Measurements from ENCODE around the gene PBX2. TPM values are rescaled to one million over a fixed set of nuclear protein-coding genes. Genes with fewer than 3 reads are reported as not detected.

Gene PBX2
- polyA plus RNA-seq, 4 donors, result 135 to 202 (median 172) TPM

DNA sequence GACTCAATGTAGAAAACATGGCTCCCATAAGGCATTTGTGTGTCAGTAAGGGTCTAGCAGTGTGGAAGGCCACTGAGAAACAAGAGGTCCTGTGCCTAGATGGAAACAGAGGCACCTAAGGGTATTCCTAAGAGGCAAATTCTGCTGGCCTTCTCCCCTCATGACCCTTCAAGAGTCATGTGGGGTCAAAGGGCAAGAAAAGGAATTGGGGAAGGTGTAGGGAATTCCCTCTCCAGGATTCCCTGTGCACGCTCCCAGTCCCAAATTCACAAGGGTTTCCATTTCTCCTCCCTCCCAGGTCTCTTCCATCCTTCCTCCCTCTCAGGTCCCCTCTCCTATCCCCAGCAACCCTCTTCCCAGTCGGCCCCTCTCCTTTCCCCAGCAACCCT lies 14.7 kb downstream of the PBX2 start:
- no peak for DNase-seq (ENCODE audit: low read depth in 4 of 4, low spot score in 3 of 4)

- DNase-seq (ENCODE audit: low read depth in 4 of 4, low spot score in 3 of 4), result no peak
Measured at GRCh38 chr6:32174416-32174815, 15.6 kb downstream of the PBX2 start.

DNA sequence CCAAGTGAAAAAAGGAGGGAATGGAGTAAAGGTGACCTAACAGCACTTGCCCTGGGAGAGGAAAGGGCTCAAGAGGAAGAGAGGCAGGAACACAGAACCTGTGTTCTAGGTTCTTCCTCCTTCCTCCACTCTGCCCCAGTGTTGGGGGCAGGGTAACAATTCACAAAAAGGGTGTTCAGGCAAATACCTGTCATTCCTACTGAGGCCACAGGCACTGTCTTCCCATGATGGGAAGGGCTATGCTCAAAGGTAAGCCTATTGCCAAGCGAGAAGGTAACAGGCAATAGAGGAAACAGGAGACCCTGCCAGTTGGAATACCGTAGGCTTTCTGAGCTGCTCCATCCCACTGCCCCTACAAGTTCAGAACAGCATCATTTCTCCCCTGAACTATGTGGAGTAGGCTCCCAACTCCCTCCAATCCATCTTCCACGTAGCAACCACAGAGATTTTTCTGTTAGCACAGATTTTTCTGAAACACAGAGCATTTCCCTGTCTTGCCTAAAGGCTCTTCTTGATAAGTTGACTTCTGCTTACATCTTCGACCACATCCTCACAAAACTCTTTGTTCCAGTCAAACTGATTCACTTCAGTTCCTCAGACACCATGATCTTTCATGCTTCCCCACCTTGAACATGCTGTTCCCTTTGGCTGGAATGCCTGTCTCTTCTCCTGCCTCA lies 16.8 kb downstream of the PBX2 start:
- DNase-seq (ENCODE audit: low read depth in 4 of 4, low spot score in 3 of 4), result no peak

DNA sequence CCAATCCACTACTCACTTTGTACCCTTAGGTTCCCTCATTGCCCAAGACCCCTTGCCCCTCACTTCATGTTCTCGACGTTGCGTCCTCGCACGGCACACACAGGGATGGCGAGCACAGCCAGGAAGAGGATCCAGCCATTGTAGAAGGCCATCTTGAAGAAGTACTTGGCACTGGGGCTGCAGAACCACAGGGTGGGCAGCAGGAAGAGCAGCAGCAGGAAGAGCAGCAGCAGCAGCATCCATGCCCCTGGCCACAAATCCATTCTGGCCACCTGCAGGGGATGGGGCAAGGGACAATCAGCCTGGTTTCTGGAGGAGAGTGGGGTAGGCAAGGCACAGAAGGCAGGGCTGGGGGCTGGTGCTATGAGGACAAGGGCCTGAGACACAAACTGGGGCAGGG lies 18.8 kb downstream of the PBX2 start:
- DNase-seq (ENCODE audit: low read depth in 4 of 4, low spot score in 3 of 4), result no peak

- DNase-seq (ENCODE audit: low read depth in 4 of 4, low spot score in 3 of 4), result no peak
Measured at GRCh38 chr6:32170294-32170693, 19.7 kb downstream of the PBX2 start.

DNA sequence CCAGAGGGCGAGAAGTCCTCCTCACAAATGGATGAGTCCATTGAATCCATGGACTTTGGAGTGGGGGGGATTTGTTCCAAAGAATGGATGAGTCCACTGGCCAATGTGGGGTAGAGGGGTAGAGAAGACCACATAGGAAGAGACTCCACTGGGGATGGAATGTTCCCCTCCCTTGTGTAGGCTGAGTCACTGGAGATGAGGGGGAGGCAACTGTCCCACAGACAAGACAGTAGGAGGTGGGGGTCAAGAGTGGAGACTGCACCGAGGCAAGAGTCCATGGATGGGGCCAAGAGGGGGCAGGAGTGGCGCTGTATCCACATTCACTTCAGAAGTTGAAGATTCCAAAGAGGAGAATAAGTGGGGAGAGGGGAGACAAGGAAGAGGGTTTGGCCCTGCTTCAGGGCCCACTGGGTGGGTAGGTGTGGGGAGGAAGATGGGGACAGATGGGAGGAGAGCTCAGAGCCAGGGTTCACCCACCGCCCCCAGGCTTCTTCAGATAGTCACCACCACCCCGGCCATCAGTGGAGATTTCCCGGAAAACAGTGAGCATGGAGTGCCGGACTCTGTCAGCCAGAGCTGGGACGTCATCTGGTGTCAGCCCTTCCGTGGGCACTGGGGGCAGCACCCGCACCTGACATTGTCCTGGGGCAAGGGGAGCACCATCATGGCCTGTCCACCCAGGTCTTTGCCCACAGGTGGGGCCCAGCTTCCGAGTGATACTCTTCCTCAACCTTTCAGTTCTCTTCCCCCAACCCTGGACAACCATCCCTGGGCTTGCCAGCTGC lies 21.0 kb downstream of the PBX2 start:
- no peak for DNase-seq (ENCODE audit: low read depth in 4 of 4, low spot score in 3 of 4)

GRCh38 chr6:32168350-32168749 lies 21.7 kb downstream of the PBX2 start:
- no peak for DNase-seq (ENCODE audit: low read depth in 4 of 4, low spot score in 3 of 4)

GRCh38 chr6:32167761-32168262 lies 22.2 kb downstream of the PBX2 start:
- no peak for DNase-seq (ENCODE audit: low read depth in 4 of 4, low spot score in 3 of 4)

DNA sequence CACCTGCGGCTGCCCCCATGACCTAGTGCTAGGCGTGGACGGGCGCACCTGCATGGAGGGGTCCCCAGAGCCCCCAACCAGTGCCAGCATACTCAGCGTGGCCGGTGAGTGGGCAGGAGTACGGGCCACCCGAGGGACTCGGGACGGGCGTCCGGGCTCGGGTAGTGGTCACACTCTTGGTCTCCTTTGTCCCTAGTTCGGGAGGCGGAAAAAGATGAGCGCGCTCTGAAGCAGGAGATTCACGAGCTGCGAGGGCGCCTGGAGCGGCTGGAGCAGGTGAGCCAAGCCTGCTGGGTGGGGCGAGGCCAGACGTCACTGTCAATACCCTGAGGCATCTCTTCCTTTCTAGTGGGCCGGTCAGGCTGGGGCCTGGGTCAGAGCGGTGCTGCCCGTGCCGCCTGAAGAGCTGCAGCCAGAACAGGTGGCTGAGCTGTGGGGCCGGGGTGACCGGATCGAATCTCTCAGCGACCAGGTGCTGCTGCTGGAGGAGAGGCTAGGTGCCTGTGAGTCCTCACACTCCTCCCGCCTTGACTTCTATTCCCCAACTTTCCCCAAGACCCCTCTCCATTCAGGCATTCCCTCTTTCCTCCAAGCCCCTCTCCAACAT lies 22.7 kb downstream of the PBX2 start:
- DNase-seq (ENCODE audit: low read depth in 4 of 4, low spot score in 3 of 4), result no peak

- no peak for DNase-seq (ENCODE audit: low read depth in 4 of 4, low spot score in 3 of 4)
Measured at GRCh38 chr6:32166411-32167061, 23.5 kb downstream of the PBX2 start.

DNA sequence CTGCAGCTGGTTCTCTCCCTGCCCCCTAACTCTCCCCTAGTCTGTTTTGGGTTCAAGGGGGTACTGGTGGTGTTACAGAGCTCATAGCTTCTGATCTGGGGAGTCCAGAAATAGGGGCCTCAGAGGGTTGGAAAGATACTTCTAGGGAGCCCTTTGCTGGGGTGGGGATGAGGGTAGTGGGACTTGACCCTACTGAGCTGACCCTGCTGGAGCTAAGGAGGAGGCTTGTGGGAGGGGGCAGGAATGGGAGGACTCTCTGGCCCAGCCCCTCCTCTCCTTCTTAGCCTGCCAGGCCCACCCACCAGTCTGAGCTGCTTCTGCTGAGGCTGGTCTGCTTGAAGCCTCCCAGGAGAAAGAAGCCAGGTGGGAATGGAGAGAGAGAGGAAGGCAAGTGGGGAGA lies 25.7 kb downstream of the PBX2 start, which contains the start of gene EGFL8:
EGFL8 (plus strand) TSS at position 301 of the 400 bp plus-strand sequence. CDS start 1,571 bp downstream, outside the sequence.
- DNase-seq (ENCODE audit: low read depth in 4 of 4, low spot score in 3 of 4), result no peak

DNA sequence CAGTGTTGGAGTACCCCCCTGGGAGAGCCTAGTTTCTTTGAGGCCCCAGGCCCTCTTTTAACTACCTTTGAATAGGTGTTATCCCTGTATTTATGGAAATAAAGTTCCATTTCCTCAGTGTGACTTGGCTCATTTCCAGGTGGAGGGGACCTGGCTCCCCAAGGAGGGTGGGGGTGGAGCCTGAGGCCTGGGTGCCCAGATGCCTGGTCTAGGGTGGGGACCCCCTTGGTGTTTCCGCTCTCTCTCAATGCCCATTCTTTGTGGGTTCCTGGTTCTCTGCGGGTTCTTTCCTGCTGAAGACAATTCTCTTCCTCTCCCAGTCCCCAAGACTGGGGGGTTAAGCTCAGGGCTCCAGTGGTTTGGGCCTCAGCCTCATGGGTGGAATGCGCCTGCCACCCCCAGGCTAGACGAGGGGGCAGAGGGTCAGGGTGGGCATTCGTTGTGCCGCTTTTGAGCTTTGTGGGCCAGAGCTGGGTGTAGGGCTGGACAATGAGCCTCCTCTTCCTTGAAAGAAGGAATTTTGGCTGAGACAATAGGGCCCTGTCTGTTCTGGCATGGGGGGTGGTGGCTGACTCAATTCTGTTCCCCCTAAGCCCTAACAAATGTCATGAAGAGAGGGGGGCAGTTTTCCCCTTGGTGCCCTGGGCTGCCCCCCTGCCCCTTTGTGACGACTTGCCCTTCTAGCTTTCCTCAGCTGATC lies 26.3 kb downstream of the PBX2 start:
- no peak for DNase-seq (ENCODE audit: low read depth in 4 of 4, low spot score in 3 of 4)

DNA sequence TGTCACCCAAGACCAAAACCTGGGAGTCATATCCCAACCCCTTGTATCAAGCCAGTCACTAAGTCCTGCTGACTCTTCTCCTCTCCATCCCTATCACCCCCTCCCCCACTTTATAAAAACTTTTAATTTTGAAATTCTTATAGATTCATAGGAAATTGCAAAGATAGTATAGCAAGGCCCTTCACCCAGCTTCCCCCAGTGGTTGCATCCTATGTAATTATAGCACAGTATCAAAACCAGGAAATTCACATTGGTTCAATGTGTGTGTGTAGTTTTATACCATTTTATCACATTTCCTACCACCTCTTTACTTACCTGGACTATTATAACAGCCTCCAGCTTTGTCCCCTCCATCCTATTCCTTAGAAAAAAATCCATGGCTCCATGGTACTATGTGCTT lies 31.9 kb downstream of the PBX2 start:
- no peak for DNase-seq (ENCODE audit: low read depth in 4 of 4, low spot score in 3 of 4)

DNA sequence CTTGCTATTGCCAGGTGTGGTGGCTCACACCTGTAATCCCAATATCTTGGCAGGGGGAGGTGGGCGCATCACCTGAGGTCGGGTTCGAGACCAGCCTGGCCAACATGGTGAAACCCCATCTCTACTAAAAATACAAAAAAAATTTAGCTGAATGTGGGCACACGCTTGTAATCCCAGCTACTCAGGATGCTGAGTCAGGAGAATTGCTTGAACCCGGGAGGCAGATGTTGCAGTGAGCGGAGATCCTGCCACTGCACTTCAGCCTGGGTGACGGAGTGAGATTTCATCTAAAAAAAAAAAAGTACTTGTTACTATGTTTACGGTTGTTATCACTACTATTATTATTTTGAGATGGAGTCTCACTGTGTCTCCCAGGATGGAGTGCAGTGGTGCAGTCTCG lies 33.1 kb downstream of the PBX2 start:
- no peak for DNase-seq (ENCODE audit: low read depth in 4 of 4, low spot score in 3 of 4)

DNA sequence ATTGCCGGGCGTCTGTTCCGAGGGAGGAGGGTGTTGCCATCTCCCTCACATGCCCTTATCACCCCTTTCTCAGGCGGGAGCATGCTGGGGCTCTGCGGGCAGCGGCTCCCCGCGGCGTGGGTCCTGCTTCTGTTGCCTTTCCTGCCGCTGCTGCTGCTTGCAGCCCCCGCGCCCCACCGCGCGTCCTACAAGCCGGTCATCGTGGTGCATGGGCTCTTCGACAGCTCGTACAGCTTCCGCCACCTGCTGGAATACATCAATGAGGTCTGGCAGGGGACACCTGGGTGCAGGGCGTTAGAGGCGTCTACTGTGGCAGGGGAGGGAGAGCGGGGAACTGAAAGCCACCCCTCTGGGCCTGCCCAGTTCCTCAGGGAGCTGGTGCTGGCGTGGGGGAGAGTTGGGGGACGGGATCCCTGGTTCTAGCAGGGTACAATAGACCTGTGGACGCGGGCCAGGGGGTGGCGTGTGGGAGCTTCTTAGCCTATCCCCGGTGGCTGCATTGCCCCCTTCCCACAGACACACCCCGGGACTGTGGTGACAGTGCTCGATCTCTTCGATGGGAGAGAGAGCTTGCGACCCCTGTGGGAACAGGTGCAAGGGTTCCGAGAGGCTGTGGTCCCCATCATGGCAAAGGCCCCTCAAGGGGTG lies 35.4 kb downstream of the PBX2 start:
- peak in 1 of 4 donors; percentile 73 for DNase-seq (ENCODE audit: low read depth in 4 of 4, low spot score in 3 of 4)

- peak; percentile 85 to 92 (median 88) for DNase-seq (ENCODE audit: low read depth in 4 of 4, low spot score in 3 of 4)
Measured at GRCh38 chr6:32153564-32154513, 36.2 kb downstream of the PBX2 start, which contains the start of gene PPT2. PPT2 (plus strand) TSS chr6:32154141; CDS start chr6:32154595, 454 bp downstream.

DNA sequence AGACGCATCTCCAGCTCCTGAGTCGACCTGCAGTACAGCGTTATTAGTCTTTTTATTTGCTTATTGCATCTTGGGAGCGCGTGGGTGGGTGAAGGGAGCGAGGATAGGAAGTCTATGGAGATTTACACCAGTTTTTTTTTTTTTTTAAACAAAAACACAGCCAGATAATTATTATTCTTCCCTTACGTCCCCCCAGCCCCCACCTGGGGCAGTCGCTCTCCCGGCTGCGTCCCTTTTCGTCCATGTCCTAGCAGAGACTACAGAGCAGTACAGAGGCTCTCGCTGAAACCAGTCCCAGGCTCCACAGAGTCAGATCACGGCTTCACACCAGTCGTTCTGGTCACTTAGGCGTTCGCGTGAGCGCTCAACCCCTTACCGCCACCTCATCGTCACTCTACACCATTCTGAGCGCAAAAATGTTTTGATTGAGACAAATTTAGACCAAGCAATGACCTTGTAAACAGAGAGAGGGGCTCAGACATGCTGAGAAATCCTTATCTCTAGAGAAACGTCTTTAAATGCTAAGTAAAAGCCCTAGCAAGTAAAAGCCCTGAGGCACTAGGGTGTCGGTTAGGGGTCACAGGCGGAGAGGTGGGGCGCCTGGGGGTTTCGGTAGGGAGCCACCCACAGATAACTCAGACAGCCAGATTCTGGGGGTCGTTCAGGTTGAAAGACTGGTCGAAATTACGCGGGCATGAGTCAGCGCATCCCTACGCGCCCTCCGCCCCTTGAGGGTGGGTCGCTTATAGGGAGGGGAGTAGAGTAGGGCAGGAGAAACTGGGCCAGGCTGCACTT lies 37.0 kb downstream of the PBX2 start:
- no peak for DNase-seq (ENCODE audit: low read depth in 4 of 4, low spot score in 3 of 4)
